GM06990 (cell line): ENCODE results near the gene EME2.

Source experiments
- DNase-seq: peaks from one replicate; pipeline ENCODE4 v3.0.0-alpha.2; 2011; ENCODE audit not compliant: insufficient read length; ENCODE audit errors: extremely low read depth
- H3K27me3 ChIP-seq: replicated peaks from 2 replicates; pipeline ENCODE4 v1.6.0; 2011; ENCODE audit warnings: low read length; ENCODE audit not compliant: control insufficient read depth, insufficient read depth
- H3K36me3 ChIP-seq: 2 replicates; pipeline ENCODE4 v1.5.1; 2011; ENCODE audit warnings: low read length; ENCODE audit not compliant: control insufficient read depth, insufficient read depth
- H3K4me3 ChIP-seq: replicated peaks from 2 replicates; pipeline ENCODE4 v1.5.1; 2011; ENCODE audit warnings: low read depth, mild to moderate bottlenecking, control low read depth, low read length
- CTCF ChIP-seq: IDR thresholded peaks from 2 replicates; pipeline ENCODE4 v1.5.1; 2011; ENCODE audit warnings: low read length, control low read depth, mild to moderate bottlenecking, inconsistent platforms; ENCODE audit not compliant: insufficient read depth, poor library complexity, severe bottlenecking

Gene EME2

GRCh38 chr16:1820096-1820945 lies 47.7 kb downstream of the EME2 start:
- no peak for TF ChIP-seq CTCF
- H3K36me3 ChIP-seq: peaks cover 8% of the 10 kb centered on the region
- no peak for DNase-seq
- no peak overlapping the region for H3K4me3 ChIP-seq
- H3K27me3 ChIP-seq: no peaks in the 10 kb centered on the region

GRCh38 chr16:1820946-1821290 lies 48.3 kb downstream of the EME2 start:
- TF ChIP-seq CTCF: no peak
- Histone ChIP-seq H3K4me3 (no peak overlapping the region), H3K27me3 (no peaks in the 10 kb centered on the region), H3K36me3 (peaks cover 8% of the 10 kb centered on the region)
- no peak for DNase-seq

GRCh38 chr16:1821861-1822611 lies 49.4 kb downstream of the EME2 start:
- Histone ChIP-seq H3K27me3 (no peaks in the 10 kb centered on the region), H3K36me3 (peaks cover 5% of the 10 kb centered on the region), H3K4me3 (no peak overlapping the region)
- TF ChIP-seq CTCF: no peak
- DNase-seq: no peak

GRCh38 chr16:1822801-1823200 lies 50.2 kb downstream of the EME2 start:
- DNase-seq: no peak
- peaks cover 5% of the 10 kb centered on the region for H3K36me3 ChIP-seq

GRCh38 chr16:1823821-1824220 lies 51.2 kb downstream of the EME2 start:
- DNase-seq: peak; percentile 34
- H3K27me3 ChIP-seq: no peaks in the 10 kb centered on the region
- H3K4me3 ChIP-seq: no peak overlapping the region
- peaks cover 3% of the 10 kb centered on the region; the same call in 1 of the 2 replicates for H3K36me3 ChIP-seq
- TF ChIP-seq CTCF: peak; percentile 61

More at GRCh38 chr16:1822801-1823200, 50.2 kb downstream of the EME2 start:
- Histone ChIP-seq H3K4me3 (no peak overlapping the region), H3K27me3 (no peaks in the 10 kb centered on the region)
- TF ChIP-seq CTCF: no peak
